GM23338 (cell line): ENCODE measurements around the gene XPR1. TPM values are rescaled to one million over a fixed set of nuclear protein-coding genes. Genes with fewer than 3 reads are reported as not detected.

Experiments
- ATAC-seq: fragments of 200-7000 bp; cut with Tn5 transposase; 3 replicates; pipeline ENCODE4 v1.9.1; 2020
- DNase-seq: peaks from one replicate; pipeline ENCODE4 v3.0.0-alpha.2; 2015; ENCODE audit warnings: low spot score
- H2AFZ ChIP-seq: fragments of 200-600 bp; sonication (generic); 2 replicates; pipeline ENCODE4 v1.8.0; 2016; ENCODE audit warnings: antibody characterized with exemption, mild to moderate bottlenecking, moderate library complexity
- H3F3A ChIP-seq: fragments of 200-600 bp; sonication (generic); replicated peaks from 2 replicates; pipeline ENCODE4 v1.8.0; 2017; ENCODE audit warnings: antibody characterized with exemption, mixed run types, low read depth
- H3K27ac ChIP-seq: fragments of 200-600 bp; sonication (generic); 2 replicates; pipeline ENCODE4 v1.6.1; 2016; ENCODE audit warnings: low read depth
- H3K27me3 ChIP-seq: fragments of 200-600 bp; sonication (generic); 2 replicates; pipeline ENCODE4 v1.8.0; 2016; ENCODE audit warnings: mild to moderate bottlenecking, mixed run types, moderate library complexity; ENCODE audit not compliant: insufficient read depth
- H3K36me3 ChIP-seq: fragments of 200-600 bp; sonication (generic); 2 replicates; pipeline ENCODE4 v1.8.0; 2016; ENCODE audit warnings: mild to moderate bottlenecking; ENCODE audit not compliant: insufficient read depth
- H3K4me1 ChIP-seq: fragments of 200-600 bp; sonication (generic); 2 replicates; pipeline ENCODE4 v1.8.0; 2016; ENCODE audit warnings: mild to moderate bottlenecking, moderate library complexity; ENCODE audit not compliant: insufficient read depth
- H3K4me2 ChIP-seq: fragments of 200-600 bp; sonication (generic); 2 replicates; pipeline ENCODE4 v1.7.1; 2017; ENCODE audit warnings: mixed run types
- H3K4me3 ChIP-seq: fragments of 200-600 bp; sonication (generic); 2 replicates; pipeline ENCODE4 v1.6.1; 2016; ENCODE audit warnings: mixed run types
- H3K79me2 ChIP-seq: fragments of 200-600 bp; sonication (generic); replicated peaks from 2 replicates; pipeline ENCODE4 v1.8.0; 2017; ENCODE audit warnings: mild to moderate bottlenecking; ENCODE audit not compliant: insufficient read depth
- H3K9me2 ChIP-seq: fragments of 200-600 bp; sonication (generic); 2 replicates; pipeline ENCODE4 v1.8.0; 2017; ENCODE audit not compliant: insufficient read depth
- H4K20me1 ChIP-seq: fragments of 200-600 bp; sonication (generic); replicated peaks from 2 replicates; pipeline ENCODE4 v1.8.0; 2017; ENCODE audit warnings: mild to moderate bottlenecking; ENCODE audit not compliant: insufficient read depth
- H3K27ac Mint-ChIP-seq: 2 replicates; pipeline ENCODE4 v1.8.0; 2020; ENCODE audit warnings: inconsistent platforms, mild to moderate bottlenecking, moderate library complexity, mixed read lengths
- H3K27me3 Mint-ChIP-seq: 3 replicates; pipeline ENCODE4 v1.8.0; 2022; ENCODE audit warnings: low read depth, mild to moderate bottlenecking, moderate library complexity, mixed read lengths, inconsistent platforms; ENCODE audit not compliant: insufficient read depth, poor library complexity
- H3K36me3 Mint-ChIP-seq: 3 replicates; pipeline ENCODE4 v1.8.0; 2021; ENCODE audit warnings: low read depth, mild to moderate bottlenecking, inconsistent platforms, moderate library complexity, mixed read lengths
- H3K4me1 Mint-ChIP-seq: 3 replicates; pipeline ENCODE4 v1.8.0; 2020; ENCODE audit warnings: mild to moderate bottlenecking, inconsistent platforms, mixed read lengths
- H3K4me3 Mint-ChIP-seq: 3 replicates; pipeline ENCODE4 v1.8.0; 2021; ENCODE audit warnings: moderate library complexity, mild to moderate bottlenecking, inconsistent platforms, mixed read lengths
- H3K9me3 Mint-ChIP-seq: 3 replicates; pipeline ENCODE4 v1.8.0; 2020; ENCODE audit warnings: moderate library complexity, mild to moderate bottlenecking, inconsistent platforms, mixed read lengths
- CREB1 ChIP-seq: fragments of 250-450 bp; sonication (Bioruptor Pico); IDR thresholded peaks from 2 replicates; pipeline ENCODE4 v1.5.0; 2020; ENCODE audit warnings: low read depth, mild to moderate bottlenecking, moderate library complexity
- EZH2 ChIP-seq: fragments of 200-600 bp; sonication (generic); IDR thresholded peaks from one replicate; pipeline ENCODE4 v1.8.0; 2017; ENCODE audit warnings: antibody characterized with exemption, mild to moderate bottlenecking, low read depth; ENCODE audit not compliant: unreplicated experiment
- EZH2phosphoT487 ChIP-seq: fragments of 200-600 bp; sonication (generic); IDR thresholded peaks from one replicate; pipeline ENCODE4 v1.8.1; 2018; ENCODE audit warnings: antibody characterized with exemption; ENCODE audit not compliant: unreplicated experiment
- JUNB ChIP-seq: IDR thresholded peaks from one replicate; pipeline ENCODE4 v1.6.1; 2016; ENCODE audit warnings: antibody characterized with exemption; ENCODE audit not compliant: unreplicated experiment
- NANOG ChIP-seq: IDR thresholded peaks from 2 replicates; pipeline ENCODE4 v1.6.1; 2016; ENCODE audit warnings: antibody characterized with exemption, borderline replicate concordance
- POLR2AphosphoS5 ChIP-seq: IDR thresholded peaks from 2 replicates; pipeline ENCODE4 v1.6.1; 2016; ENCODE audit warnings: antibody characterized with exemption, low read depth
- STAT1 ChIP-seq: IDR thresholded peaks from one replicate; pipeline ENCODE4 v1.6.1; 2016; ENCODE audit warnings: antibody characterized with exemption; ENCODE audit not compliant: unreplicated experiment
- ZNF114 ChIP-seq: fragments of 250-450 bp; sonication (Bioruptor Pico); IDR thresholded peaks from 2 replicates; pipeline ENCODE4 v1.5.0; 2020; ENCODE audit warnings: mild to moderate bottlenecking, moderate library complexity
- ZNF331 ChIP-seq: fragments of 250-450 bp; sonication (Bioruptor Pico); IDR thresholded peaks from 2 replicates; pipeline ENCODE4 v1.5.0; 2020; ENCODE audit warnings: low read depth, mild to moderate bottlenecking, moderate library complexity
- polyA plus RNA-seq: library from polyadenylated mRNA; unstranded; fragments of >200 nt; fragmentation: Nextera tagmentation; extraction: Ambion mirVana; gene quantifications from 2 replicates; pipeline ENCODE4 v1.2.1, GENCODE V29; 2016
- total RNA-seq: library from RNA; depleted of rRNA; stranded (reverse); fragments of >200 nt; shearing (Covaris generic); gene quantifications from 2 replicates; pipeline ENCODE4 v1.2.3, GENCODE V29; 2014
- TF ChIP-seq, protein P1 (sequence below): IDR thresholded peaks from 2 replicates; pipeline ENCODE4 v1.6.1; 2016; ENCODE audit warnings: antibody characterized with exemption
- TF ChIP-seq, protein P2 (sequence below): IDR thresholded peaks from one replicate; pipeline ENCODE4 v1.6.1; 2018; ENCODE audit warnings: antibody characterized with exemption; ENCODE audit not compliant: unreplicated experiment
- TF ChIP-seq, protein P3 (sequence below), 2 experiments: fragments of 200-600 bp in 1 of 2; sonication (generic) in 1 of 2; conservative IDR thresholded peaks; 2 replicates each; pipeline versions ENCODE4 v1.5.1 to v1.6.1; 2016 to 2017; ENCODE audit warnings: antibody characterized with exemption in 2 of 2, low read depth in 2 of 2, mild to moderate bottlenecking in 2 of 2, moderate library complexity in 1 of 2

Gene XPR1
- total and polyA plus RNA-seq, 2 experiments from 2014 or later = 9.3 to 38.1 TPM

DNA sequence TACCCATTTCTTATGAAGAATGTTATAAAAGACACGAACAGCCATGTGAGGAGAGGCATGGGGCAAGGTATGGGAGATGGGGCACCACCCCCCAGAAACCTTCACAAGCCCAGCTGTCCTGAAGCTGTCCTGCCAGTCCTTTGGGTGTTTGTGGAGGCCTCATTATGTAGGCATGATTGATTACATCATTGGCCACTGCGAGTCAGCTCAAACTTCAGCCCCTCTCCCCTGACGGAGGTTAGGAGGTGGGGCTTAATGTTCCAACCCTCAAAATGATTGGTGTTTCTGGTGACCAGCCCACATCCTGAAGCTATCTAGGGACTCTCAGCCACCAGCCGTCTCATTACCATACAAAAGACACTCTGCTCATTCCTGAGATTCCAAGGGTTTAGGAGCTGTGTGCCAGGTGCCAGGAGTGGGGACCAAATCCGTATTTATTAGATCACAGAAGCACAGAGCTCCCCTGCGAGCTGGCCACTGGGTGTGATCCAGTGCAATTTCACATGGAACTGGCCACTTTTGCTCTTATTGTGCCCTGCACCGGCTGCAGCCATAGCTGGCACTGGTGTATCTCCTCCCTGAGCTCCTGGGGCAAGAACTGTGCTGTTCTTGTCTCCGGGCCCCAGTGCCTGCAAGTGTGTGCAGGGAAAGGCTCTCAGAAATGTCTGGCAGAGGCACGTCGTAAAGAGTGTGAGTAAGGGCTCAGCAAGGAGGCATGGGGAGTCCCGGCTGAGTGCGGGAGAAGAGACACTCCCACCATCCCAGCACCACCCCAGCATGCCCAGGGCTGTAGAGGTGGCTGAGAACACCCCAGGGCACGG is 291.4 kb downstream of the XPR1 start (continued):
- TF ChIP-seq, protein P1, sequence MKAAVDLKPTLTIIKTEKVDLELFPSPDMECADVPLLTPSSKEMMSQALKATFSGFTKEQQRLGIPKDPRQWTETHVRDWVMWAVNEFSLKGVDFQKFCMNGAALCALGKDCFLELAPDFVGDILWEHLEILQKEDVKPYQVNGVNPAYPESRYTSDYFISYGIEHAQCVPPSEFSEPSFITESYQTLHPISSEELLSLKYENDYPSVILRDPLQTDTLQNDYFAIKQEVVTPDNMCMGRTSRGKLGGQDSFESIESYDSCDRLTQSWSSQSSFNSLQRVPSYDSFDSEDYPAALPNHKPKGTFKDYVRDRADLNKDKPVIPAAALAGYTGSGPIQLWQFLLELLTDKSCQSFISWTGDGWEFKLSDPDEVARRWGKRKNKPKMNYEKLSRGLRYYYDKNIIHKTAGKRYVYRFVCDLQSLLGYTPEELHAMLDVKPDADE = no peak
- TF ChIP-seq ZNF331 (CRISPR knock-in tag) = peak; percentile 26; the same call in 1 of the 2 replicates
- TF ChIP-seq, protein P2, sequence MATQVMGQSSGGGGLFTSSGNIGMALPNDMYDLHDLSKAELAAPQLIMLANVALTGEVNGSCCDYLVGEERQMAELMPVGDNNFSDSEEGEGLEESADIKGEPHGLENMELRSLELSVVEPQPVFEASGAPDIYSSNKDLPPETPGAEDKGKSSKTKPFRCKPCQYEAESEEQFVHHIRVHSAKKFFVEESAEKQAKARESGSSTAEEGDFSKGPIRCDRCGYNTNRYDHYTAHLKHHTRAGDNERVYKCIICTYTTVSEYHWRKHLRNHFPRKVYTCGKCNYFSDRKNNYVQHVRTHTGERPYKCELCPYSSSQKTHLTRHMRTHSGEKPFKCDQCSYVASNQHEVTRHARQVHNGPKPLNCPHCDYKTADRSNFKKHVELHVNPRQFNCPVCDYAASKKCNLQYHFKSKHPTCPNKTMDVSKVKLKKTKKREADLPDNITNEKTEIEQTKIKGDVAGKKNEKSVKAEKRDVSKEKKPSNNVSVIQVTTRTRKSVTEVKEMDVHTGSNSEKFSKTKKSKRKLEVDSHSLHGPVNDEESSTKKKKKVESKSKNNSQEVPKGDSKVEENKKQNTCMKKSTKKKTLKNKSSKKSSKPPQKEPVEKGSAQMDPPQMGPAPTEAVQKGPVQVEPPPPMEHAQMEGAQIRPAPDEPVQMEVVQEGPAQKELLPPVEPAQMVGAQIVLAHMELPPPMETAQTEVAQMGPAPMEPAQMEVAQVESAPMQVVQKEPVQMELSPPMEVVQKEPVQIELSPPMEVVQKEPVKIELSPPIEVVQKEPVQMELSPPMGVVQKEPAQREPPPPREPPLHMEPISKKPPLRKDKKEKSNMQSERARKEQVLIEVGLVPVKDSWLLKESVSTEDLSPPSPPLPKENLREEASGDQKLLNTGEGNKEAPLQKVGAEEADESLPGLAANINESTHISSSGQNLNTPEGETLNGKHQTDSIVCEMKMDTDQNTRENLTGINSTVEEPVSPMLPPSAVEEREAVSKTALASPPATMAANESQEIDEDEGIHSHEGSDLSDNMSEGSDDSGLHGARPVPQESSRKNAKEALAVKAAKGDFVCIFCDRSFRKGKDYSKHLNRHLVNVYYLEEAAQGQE = no peak
- no peak for TF ChIP-seq EZH2phosphoT487
- TF ChIP-seq EZH2 = no peak
- no peak for TF ChIP-seq STAT1
- TF ChIP-seq ZNF114 = no peak
- peak; percentile 45; the same call in 1 of the 2 replicates for TF ChIP-seq NANOG
- TF ChIP-seq CREB1 (CRISPR knock-in tag) = no peak; the same call in 1 of the 2 replicates

DNA sequence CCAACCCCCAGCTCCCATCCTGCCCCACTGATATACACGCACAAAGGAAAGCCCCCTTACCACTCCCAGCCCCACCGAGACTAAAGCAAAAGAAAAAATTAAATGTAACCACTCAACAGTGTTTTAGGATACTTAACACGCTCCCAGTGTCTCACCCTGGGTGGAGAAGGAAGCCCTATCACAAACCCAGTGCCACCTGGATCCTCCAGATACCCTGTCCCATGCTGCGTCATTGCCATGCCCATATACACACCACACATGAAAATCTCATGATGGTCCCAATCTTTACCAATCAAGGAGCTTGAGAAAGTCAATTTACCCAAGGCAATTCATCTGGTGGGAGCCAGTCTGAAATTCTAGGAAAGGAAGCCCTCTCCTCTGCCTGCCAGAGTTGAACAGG is 292.1 kb downstream of the XPR1 start:
- H3K4me3 ChIP-seq = peak overlapping the region; percentile 23; the same call in 1 of the 2 replicates
- Mint-ChIP-seq H3K27ac (peak overlapping the region; percentile 96), H3K9me3 (no peaks in the 10 kb centered on the region; the same call in 2 of the 3 replicates), H3K4me3 (peak overlapping the region; percentile 59), H3K27me3 (peaks cover 9% of the 10 kb centered on the region), H3K4me1 (peaks cover 76% of the 10 kb centered on the region), H3K36me3 (no peaks in the 10 kb centered on the region)
- peak overlapping the region; percentile 64 for H3K4me2 ChIP-seq
- no peaks in the 10 kb centered on the region for H3K79me2 ChIP-seq
- H3K27me3 ChIP-seq = no peaks in the 10 kb centered on the region
- peaks cover 45% of the 10 kb centered on the region for H3K4me1 ChIP-seq
- no peaks in the 10 kb centered on the region for H4K20me1 ChIP-seq
- DNase-seq (no peak), ATAC-seq (no peak)
- peak overlapping the region; percentile 88 for H3K27ac ChIP-seq
- no peaks in the 10 kb centered on the region for H3K36me3 ChIP-seq
- no peaks in the 10 kb centered on the region for H3F3A ChIP-seq
- peaks cover 6% of the 10 kb centered on the region; the same call in 1 of the 2 replicates for H3K9me2 ChIP-seq
- H2AFZ ChIP-seq = no peak overlapping the region
- no peak for TF ChIP-seq JUNB
- TF ChIP-seq, protein P2 = no peak
- no peak for TF ChIP-seq ZNF114
- TF ChIP-seq EZH2 = no peak
- no peak for TF ChIP-seq EZH2phosphoT487
- TF ChIP-seq CREB1 (CRISPR knock-in tag) = no peak
- no peak for TF ChIP-seq POLR2AphosphoS5
- TF ChIP-seq, protein P3, sequence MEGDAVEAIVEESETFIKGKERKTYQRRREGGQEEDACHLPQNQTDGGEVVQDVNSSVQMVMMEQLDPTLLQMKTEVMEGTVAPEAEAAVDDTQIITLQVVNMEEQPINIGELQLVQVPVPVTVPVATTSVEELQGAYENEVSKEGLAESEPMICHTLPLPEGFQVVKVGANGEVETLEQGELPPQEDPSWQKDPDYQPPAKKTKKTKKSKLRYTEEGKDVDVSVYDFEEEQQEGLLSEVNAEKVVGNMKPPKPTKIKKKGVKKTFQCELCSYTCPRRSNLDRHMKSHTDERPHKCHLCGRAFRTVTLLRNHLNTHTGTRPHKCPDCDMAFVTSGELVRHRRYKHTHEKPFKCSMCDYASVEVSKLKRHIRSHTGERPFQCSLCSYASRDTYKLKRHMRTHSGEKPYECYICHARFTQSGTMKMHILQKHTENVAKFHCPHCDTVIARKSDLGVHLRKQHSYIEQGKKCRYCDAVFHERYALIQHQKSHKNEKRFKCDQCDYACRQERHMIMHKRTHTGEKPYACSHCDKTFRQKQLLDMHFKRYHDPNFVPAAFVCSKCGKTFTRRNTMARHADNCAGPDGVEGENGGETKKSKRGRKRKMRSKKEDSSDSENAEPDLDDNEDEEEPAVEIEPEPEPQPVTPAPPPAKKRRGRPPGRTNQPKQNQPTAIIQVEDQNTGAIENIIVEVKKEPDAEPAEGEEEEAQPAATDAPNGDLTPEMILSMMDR (conservative IDR thresholded peaks at IDR 0.05; ENCODE audit: low read depth in 2 of 2) = no peak
- TF ChIP-seq, protein P1 = no peak
